ENCODE measurements around the gene CELSR3. TPM values are rescaled to one million over a fixed set of nuclear protein-coding genes. Genes with fewer than 3 reads are reported as not detected.

CELSR3 gene
- total and polyA plus RNA-seq, 2 of the 4 experiments (the other 2 are of a cell fraction): 0.18 to 0.63 TPM

DNA sequence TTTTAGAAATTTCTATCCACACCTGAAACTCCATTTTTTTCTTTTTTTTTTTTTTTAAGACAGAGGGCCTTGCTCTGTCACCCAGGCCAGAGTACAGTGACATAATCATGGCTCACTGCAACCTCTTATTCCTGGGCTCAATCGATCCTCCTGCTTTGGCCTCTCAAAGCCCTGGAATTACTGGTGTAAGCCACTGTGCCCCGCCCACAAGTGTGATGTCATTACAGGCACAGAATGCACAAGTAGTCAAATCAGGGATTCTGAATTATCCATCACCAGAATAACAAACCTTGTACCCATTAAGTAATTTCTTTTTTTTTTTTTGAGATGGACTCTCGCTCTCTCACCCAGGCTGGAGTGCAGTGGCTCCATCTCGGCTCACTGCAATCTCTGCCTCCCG, 55.2 kb downstream of the CELSR3 start:
- peaks cover 4% of the 10 kb centered on the region for H3K4me1 ChIP-seq (ENCODE audit: control insufficient read depth, insufficient read depth, low read length)
- ChIA-PET POLR2A (ENCODE audit: unreplicated experiment) (no interaction called here), CTCF (interaction anchor here (1.0 kb wide), 1 partner anchor 28 kb away, joined by 3 read pairs; the partner anchor contains the start of gene SLC26A6)
- H2AK9ac ChIP-seq (replicated peaks; ENCODE audit: low read depth, low read length, poor library complexity): no peak overlapping the region
- H3K9ac ChIP-seq (ENCODE audit: low read depth, low read length): no peak overlapping the region
- H3K23ac ChIP-seq (ENCODE audit: low read depth, low read length): 0 out of 2 replicates have a peak overlapping the region, but pooled peaks have one; percentile 15
- H3K9me3 ChIP-seq (ENCODE audit: control insufficient read depth, insufficient read depth, low read length): no peaks in the 10 kb centered on the region
- peaks cover 12 to 63% of the 10 kb centered on the region in 2 experiments; a peak in 3 of 4 replicates for H3K79me1 ChIP-seq (ENCODE audit: low read depth in 1 of 2, low read length in 2 of 2)
- intact Hi-C loops (cut with micrococcal nuclease): no loop called here
- 100% methylated on average over 2 of the region's 5 CpGs; no CpG with 5 or more reads in 1 of the 2 experiments for WGBS, 2 experiments (ENCODE audit: extremely low coverage in 2 of 2, insufficient read length in 1 of 2)
- H3K27me3 ChIP-seq (ENCODE audit: control insufficient read depth, insufficient read depth, low read length): no peaks in the 10 kb centered on the region
- BruUV-seq (replicated peaks): no TSS peak
- no peak overlapping the region for H3K56ac ChIP-seq (ENCODE audit: extremely low read depth, insufficient read depth, low read length)
- in situ Hi-C loops (cut with MboI; ENCODE audit: low sequenced_read_pairs): no loop called here
- peaks cover 7% of the 10 kb centered on the region; the same call in 1 of the 2 replicates for H4K20me1 ChIP-seq (ENCODE audit: insufficient read depth, low read length)
- H2BK120ac ChIP-seq (ENCODE audit: low read depth, low read length): no peak overlapping the region
- H4K5ac ChIP-seq (ENCODE audit: low read depth, low read length): no peak overlapping the region
- no peak overlapping the region for H4K91ac ChIP-seq (ENCODE audit: insufficient read depth, low read depth, low read length)
- H3K14ac ChIP-seq (replicated peaks; ENCODE audit: low read depth, low read length): no peak overlapping the region
- H2BK20ac ChIP-seq (ENCODE audit: low read depth, low read length): no peak overlapping the region
- ATAC-seq (ENCODE audit: low read depth): no peak
- no peak overlapping the region for H3K4ac ChIP-seq (ENCODE audit: low read depth, low read length)
- H2AK5ac ChIP-seq (ENCODE audit: low read depth, low read length): no peak overlapping the region
- H2AFZ ChIP-seq (replicated peaks; ENCODE audit: low read length, poor library complexity): no peak overlapping the region
- dilution Hi-C loops (cut with HindIII; ENCODE audit: low sequenced_read_pairs, unreplicated experiment): no loop called here
- TF ChIP-seq, protein P1, sequence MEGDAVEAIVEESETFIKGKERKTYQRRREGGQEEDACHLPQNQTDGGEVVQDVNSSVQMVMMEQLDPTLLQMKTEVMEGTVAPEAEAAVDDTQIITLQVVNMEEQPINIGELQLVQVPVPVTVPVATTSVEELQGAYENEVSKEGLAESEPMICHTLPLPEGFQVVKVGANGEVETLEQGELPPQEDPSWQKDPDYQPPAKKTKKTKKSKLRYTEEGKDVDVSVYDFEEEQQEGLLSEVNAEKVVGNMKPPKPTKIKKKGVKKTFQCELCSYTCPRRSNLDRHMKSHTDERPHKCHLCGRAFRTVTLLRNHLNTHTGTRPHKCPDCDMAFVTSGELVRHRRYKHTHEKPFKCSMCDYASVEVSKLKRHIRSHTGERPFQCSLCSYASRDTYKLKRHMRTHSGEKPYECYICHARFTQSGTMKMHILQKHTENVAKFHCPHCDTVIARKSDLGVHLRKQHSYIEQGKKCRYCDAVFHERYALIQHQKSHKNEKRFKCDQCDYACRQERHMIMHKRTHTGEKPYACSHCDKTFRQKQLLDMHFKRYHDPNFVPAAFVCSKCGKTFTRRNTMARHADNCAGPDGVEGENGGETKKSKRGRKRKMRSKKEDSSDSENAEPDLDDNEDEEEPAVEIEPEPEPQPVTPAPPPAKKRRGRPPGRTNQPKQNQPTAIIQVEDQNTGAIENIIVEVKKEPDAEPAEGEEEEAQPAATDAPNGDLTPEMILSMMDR (conservative IDR thresholded peaks at IDR 0.05; ENCODE audit: low read depth, low read length): no peak
- no peak for TF ChIP-seq CHD1 (IDR thresholded peaks at IDR 0.05; ENCODE audit: low read depth, low read length)
- H3K4me3 ChIP-seq (ENCODE audit: insufficient read depth, low read depth, low read length): no peak overlapping the region
- H2BK5ac ChIP-seq (ENCODE audit: low read depth, low read length, poor library complexity, severe bottlenecking): no peak overlapping the region
- no peak overlapping the region for H2BK15ac ChIP-seq (ENCODE audit: low read depth, low read length)
- no peak overlapping the region for H3K18ac ChIP-seq (ENCODE audit: low read depth, low read length)
- H3K9me1 ChIP-seq (ENCODE audit: insufficient read depth, low read length): peaks cover 4% of the 10 kb centered on the region
- H3K27ac ChIP-seq (ENCODE audit: insufficient read depth, low read length): no peak overlapping the region
- peaks cover 38% of the 10 kb centered on the region for H3K36me3 ChIP-seq (ENCODE audit: control insufficient read depth, insufficient read depth, low read length)
- no peak for DNase-seq
- no peak overlapping the region for H3K4me2 ChIP-seq (ENCODE audit: low read depth, low read length)
- no peak overlapping the region for H4K8ac ChIP-seq (ENCODE audit: low read depth in 2 of 2, low read length in 2 of 2)
